CD4-positive, CD25-positive, alpha-beta regulatory T cell (primary cell): Measurements from ENCODE around the gene OGDHL. TPM values are rescaled to one million over a fixed set of nuclear protein-coding genes. Genes with fewer than 3 reads are reported as not detected.
"Not testable (repeated sequence)": the region's sequence is repeated elsewhere in the genome, so short reads cannot be mapped to it uniquely, and the experiment has no call there.

ENCODE experiments used
- ATAC-seq, 2 donors: fragments of 150-1000 bp; cut with Tn5 transposase; one replicate each; pipeline ENCODE4 v1.10.0; 2021; ENCODE audit warnings: low read depth in 2 of 2, moderate number of reproducible peaks in 2 of 2, moderate library complexity in 1 of 2
- DNase-seq, 3 donors: peaks; one replicate each; pipeline versions ENCODE4 v3.0.0 to v3.0.0-alpha.2; 2012 to 2022; ENCODE audit warnings: mixed read lengths in 1 of 3
- H3K27ac ChIP-seq: one replicate; pipeline ENCODE4 v1.7.0; 2013; ENCODE audit warnings: mild to moderate bottlenecking, low read length; ENCODE audit not compliant: insufficient read depth, poor library complexity, severe bottlenecking
- H3K27me3 ChIP-seq: one replicate; pipeline ENCODE4 v1.7.0; 2013; ENCODE audit warnings: low read length; ENCODE audit not compliant: control insufficient read depth, insufficient read depth
- H3K36me3 ChIP-seq: one replicate; pipeline ENCODE4 v1.7.0; 2013; ENCODE audit warnings: mild to moderate bottlenecking, low read length, moderate library complexity; ENCODE audit not compliant: control insufficient read depth, insufficient read depth
- H3K4me1 ChIP-seq: 2 replicates; pipeline ENCODE4 v1.7.0; 2013; ENCODE audit warnings: mild to moderate bottlenecking, low read length; ENCODE audit not compliant: insufficient read depth, control insufficient read depth, poor library complexity, severe bottlenecking
- H3K4me3 ChIP-seq: one replicate; pipeline ENCODE4 v1.7.0; 2013; ENCODE audit warnings: low read depth, mild to moderate bottlenecking, low read length, moderate library complexity
- H3K9me3 ChIP-seq, 2 experiments: 1 replicate in 1 of 2; 2 replicates in 1 of 2; pipeline ENCODE4 v1.7.0; 2013; ENCODE audit warnings: low read length in 2 of 2, mild to moderate bottlenecking in 1 of 2, moderate library complexity in 1 of 2; ENCODE audit not compliant: control insufficient read depth in 2 of 2
- H3K27ac Mint-ChIP-seq, 3 donors: one replicate each; pipeline ENCODE4 v1.8.0; 2020 to 2022; ENCODE audit warnings: mild to moderate bottlenecking in 3 of 3, mixed read lengths in 3 of 3, moderate library complexity in 2 of 3
- H3K27me3 Mint-ChIP-seq: one replicate; pipeline ENCODE4 v1.8.0; 2022; ENCODE audit warnings: mild to moderate bottlenecking, mixed read lengths
- H3K36me3 Mint-ChIP-seq: one replicate; pipeline ENCODE4 v1.8.0; 2020; ENCODE audit warnings: mixed read lengths
- H3K4me1 Mint-ChIP-seq, 4 donors: one replicate each; pipeline ENCODE4 v1.8.0; 2020 to 2022; ENCODE audit warnings: mixed read lengths in 4 of 4, mild to moderate bottlenecking in 1 of 4
- H3K4me3 Mint-ChIP-seq, 4 donors: one replicate each; pipeline ENCODE4 v1.8.0; 2020 to 2022; ENCODE audit warnings: mild to moderate bottlenecking in 4 of 4, mixed read lengths in 4 of 4, moderate library complexity in 3 of 4
- H3K9me3 Mint-ChIP-seq, 7 donors: one replicate each; pipeline ENCODE4 v1.8.0; 2020 to 2022; ENCODE audit warnings: mixed read lengths in 7 of 7, mild to moderate bottlenecking in 3 of 7, moderate library complexity in 2 of 7
- polyA plus RNA-seq, 4 donors: library from polyadenylated mRNA; unstranded; fragments of 300-500 nt; fragmentation: Illumina TruSeq; gene quantifications; one replicate each; pipeline ENCODE4 v1.2.3, GENCODE V29; 2021
- total RNA-seq: library from RNA; stranded (reverse); gene quantifications from one replicate; pipeline ENCODE4 v1.2.3, GENCODE V29; 2022

OGDHL gene
- total and polyA plus RNA-seq, 5 donors from 2014 or later: not detected

DNA sequence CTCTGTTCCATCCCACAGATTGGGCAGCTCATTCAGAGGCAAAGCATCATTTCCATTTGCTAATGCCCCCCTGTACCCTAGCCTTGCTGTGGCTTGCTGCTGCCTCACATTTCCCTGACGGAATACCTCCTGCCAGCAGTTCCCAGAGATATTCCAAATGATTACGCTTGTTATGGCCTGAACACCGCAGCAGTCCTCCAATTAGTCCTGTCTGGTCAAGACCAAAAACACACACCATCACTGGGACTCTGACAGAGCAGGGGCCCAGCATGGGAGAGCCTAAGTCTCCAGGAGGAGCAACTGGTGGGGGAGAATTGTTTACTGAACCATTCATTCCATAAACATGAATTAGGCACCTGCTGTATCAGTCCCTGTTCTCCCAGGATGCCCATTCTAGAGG, 6.1 kb downstream of the OGDHL start:
- H3K4me1 ChIP-seq: no peaks in the 10 kb centered on the region
- no peak overlapping the region for H3K27ac ChIP-seq
- ATAC-seq: no peak
- Mint-ChIP-seq H3K9me3 (peaks cover 0 to 1% (median 0%) of the 10 kb centered on the region in 7 donors), H3K27me3 (no peaks in the 10 kb centered on the region), H3K4me3 (no peak overlapping the region), H3K4me1 (no peaks in the 10 kb centered on the region), H3K36me3 (no peaks in the 10 kb centered on the region), H3K27ac (no peak overlapping the region)
- no peaks in the 10 kb centered on the region for H3K36me3 ChIP-seq
- H3K9me3 ChIP-seq: no peaks in the 10 kb centered on the region
- no peak for DNase-seq
- no peaks in the 10 kb centered on the region for H3K27me3 ChIP-seq
- H3K4me3 ChIP-seq: no peak overlapping the region

GRCh38 chr10:49754951-49755350, 7.2 kb downstream of the OGDHL start:
- not testable (repeated sequence) for H3K4me3 Mint-ChIP-seq

DNA sequence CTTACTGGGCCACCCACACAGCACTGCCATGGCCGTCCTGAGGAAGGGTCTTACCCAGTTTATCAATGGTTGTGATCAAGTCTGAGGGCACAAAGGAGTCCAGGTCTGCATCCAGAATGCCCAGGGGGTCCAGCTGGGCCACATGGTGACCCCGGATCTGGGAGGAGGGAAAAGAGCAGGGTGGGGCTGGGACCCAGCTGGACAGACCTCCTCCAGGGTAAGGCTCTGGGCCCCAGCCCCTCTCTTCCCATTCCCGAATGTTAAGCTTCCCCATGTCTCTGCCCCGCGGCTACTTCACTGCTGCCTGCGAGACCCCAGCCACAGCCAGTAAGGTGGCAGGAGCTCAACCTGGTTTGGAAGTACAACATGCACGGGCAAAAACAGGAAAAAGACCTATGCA, 9.5 kb downstream of the OGDHL start:
- Mint-ChIP-seq H3K4me1 (no peaks in the 10 kb centered on the region), H3K27ac (no peak overlapping the region), H3K36me3 (no peaks in the 10 kb centered on the region), H3K27me3 (no peaks in the 10 kb centered on the region), H3K9me3 (peaks cover 0 to 1% (median 0%) of the 10 kb centered on the region in 7 donors), H3K4me3 (no peak overlapping the region)
- Histone ChIP-seq H3K27ac (no peak overlapping the region), H3K27me3 (no peaks in the 10 kb centered on the region), H3K9me3 (no peaks in the 10 kb centered on the region), H3K36me3 (no peaks in the 10 kb centered on the region), H3K4me3 (no peak overlapping the region), H3K4me1 (no peaks in the 10 kb centered on the region)
- ATAC-seq (no peak), DNase-seq (no peak)

More at GRCh38 chr10:49754951-49755350, 7.2 kb downstream of the OGDHL start:
- not testable (repeated sequence) for H3K36me3 Mint-ChIP-seq, H3K27me3 ChIP-seq, ATAC-seq, H3K4me1 ChIP-seq, H3K27me3 Mint-ChIP-seq, H3K36me3 ChIP-seq, H3K4me3 ChIP-seq, H3K9me3 ChIP-seq, H3K27ac ChIP-seq, H3K4me1 Mint-ChIP-seq, H3K27ac Mint-ChIP-seq, H3K9me3 Mint-ChIP-seq, DNase-seq

GRCh38 chr10:49751636-49752510, 10.2 kb downstream of the OGDHL start:
- ATAC-seq: no peak
- Histone ChIP-seq H3K9me3 (no peaks in the 10 kb centered on the region), H3K4me1 (no peaks in the 10 kb centered on the region), H3K4me3 (no peak overlapping the region), H3K27me3 (no peaks in the 10 kb centered on the region), H3K27ac (no peak overlapping the region), H3K36me3 (no peaks in the 10 kb centered on the region)
- Mint-ChIP-seq H3K4me1 (no peaks in the 10 kb centered on the region), H3K36me3 (no peaks in the 10 kb centered on the region), H3K9me3 (peaks cover 0 to 1% (median 0%) of the 10 kb centered on the region in 7 donors), H3K27me3 (no peaks in the 10 kb centered on the region), H3K4me3 (no peak overlapping the region), H3K27ac (no peak overlapping the region)
- DNase-seq: no peak

DNA sequence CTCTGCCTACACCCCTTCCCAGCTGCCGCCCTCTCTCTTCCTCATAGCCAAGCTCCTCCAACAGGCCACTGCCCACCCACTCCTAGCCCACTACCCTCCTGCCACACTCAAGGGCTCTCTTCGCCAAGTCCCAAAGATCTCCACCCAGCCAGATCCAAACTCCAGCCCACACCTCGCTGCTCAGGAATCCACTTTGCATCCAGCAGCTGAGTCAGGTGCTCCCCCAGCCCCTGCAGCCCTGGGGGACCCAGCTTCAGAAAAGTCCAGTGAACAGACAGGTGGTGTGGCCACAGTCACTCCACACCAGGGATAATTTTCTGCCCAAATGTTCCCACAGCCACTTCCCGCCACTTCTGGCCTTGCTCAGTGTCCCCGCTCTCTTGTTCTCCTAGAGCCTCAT, 10.9 kb downstream of the OGDHL start:
- Histone ChIP-seq H3K27me3 (no peaks in the 10 kb centered on the region), H3K4me1 (no peaks in the 10 kb centered on the region), H3K9me3 (no peaks in the 10 kb centered on the region), H3K27ac (no peak overlapping the region), H3K36me3 (no peaks in the 10 kb centered on the region), H3K4me3 (no peak overlapping the region)
- Mint-ChIP-seq H3K36me3 (no peaks in the 10 kb centered on the region), H3K27me3 (no peaks in the 10 kb centered on the region), H3K27ac (no peak overlapping the region), H3K9me3 (peaks cover 0 to 1% (median 0%) of the 10 kb centered on the region in 7 donors), H3K4me1 (no peaks in the 10 kb centered on the region), H3K4me3 (no peak overlapping the region)
- DNase-seq (no peak), ATAC-seq (no peak)

DNA sequence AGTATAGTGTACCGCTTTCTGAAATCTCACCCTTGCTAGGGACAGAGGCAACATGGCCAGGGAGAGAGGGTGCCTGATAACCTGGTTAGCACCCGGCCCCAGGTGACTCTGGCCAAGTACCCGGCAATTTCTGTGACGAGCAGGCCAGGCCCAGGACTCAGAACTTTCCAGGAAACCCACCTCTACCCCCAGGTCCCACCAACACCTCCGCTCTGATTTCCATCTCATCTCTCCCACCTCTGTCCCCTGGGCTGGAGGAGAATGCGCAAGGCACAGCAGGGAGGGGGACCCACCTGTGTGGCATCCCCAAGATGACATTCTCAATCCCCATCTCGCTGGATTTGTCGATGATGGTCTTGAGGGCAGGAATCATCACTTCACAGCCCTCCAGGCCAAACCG, 11.6 kb downstream of the OGDHL start:
- Histone ChIP-seq H3K36me3 (no peaks in the 10 kb centered on the region), H3K27me3 (no peaks in the 10 kb centered on the region), H3K27ac (no peak overlapping the region), H3K9me3 (no peaks in the 10 kb centered on the region), H3K4me3 (no peak overlapping the region), H3K4me1 (no peaks in the 10 kb centered on the region)
- Mint-ChIP-seq H3K27ac (no peak overlapping the region), H3K4me3 (no peak overlapping the region), H3K9me3 (peaks cover 0 to 1% (median 0%) of the 10 kb centered on the region in 7 donors), H3K4me1 (no peaks in the 10 kb centered on the region), H3K36me3 (no peaks in the 10 kb centered on the region), H3K27me3 (no peaks in the 10 kb centered on the region)
- ATAC-seq (no peak), DNase-seq (no peak)

- H3K27me3 ChIP-seq: no peaks in the 10 kb centered on the region
- H3K36me3 ChIP-seq: no peaks in the 10 kb centered on the region
- no peak overlapping the region for H3K4me3 Mint-ChIP-seq
- no peak for DNase-seq
- H3K9me3 ChIP-seq: no peaks in the 10 kb centered on the region
- H3K4me1 ChIP-seq: no peaks in the 10 kb centered on the region
- H3K36me3 Mint-ChIP-seq: no peaks in the 10 kb centered on the region
- H3K4me1 Mint-ChIP-seq: no peaks in the 10 kb centered on the region
- H3K27ac Mint-ChIP-seq: no peak overlapping the region
- H3K9me3 Mint-ChIP-seq: peaks cover 0 to 1% (median 0%) of the 10 kb centered on the region in 7 donors
- H3K27ac ChIP-seq: no peak overlapping the region
- H3K4me3 ChIP-seq: no peak overlapping the region
- no peak for ATAC-seq
- no peaks in the 10 kb centered on the region for H3K27me3 Mint-ChIP-seq
These were observed 12.3 kb downstream of the OGDHL start for GRCh38 chr10:49749556-49750491.
